GM18498 (cell line): ENCODE results near the gene HMGCS2.

Source experiments
- ATAC-seq: cut with Tn5 transposase; IDR thresholded peaks from one replicate; pipeline ENCODE4 v1.9.1; 2021; ENCODE audit warnings: mild to moderate bottlenecking, moderate library complexity; ENCODE audit not compliant: unreplicated experiment

The HMGCS2 gene

DNA sequence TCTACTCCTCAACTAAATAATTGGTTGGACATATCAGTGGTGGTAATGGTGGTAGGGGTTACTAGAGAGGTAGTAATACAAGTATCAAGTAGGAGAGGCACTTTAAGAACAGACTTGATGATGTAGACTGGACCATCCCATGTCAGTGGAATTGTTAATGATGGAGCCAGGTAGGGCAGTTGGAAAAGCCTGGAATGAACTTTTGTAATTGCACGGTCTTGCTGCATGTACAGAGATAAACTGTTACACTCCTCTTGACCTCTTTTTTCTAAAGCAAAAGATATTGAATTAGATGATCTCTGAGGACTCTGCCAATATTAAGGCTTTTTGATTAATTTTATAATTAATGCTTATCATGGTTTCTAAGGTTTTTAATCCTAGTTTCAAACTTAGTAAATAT lies 5.8 kb downstream of the HMGCS2 start:
- no peak for ATAC-seq

DNA sequence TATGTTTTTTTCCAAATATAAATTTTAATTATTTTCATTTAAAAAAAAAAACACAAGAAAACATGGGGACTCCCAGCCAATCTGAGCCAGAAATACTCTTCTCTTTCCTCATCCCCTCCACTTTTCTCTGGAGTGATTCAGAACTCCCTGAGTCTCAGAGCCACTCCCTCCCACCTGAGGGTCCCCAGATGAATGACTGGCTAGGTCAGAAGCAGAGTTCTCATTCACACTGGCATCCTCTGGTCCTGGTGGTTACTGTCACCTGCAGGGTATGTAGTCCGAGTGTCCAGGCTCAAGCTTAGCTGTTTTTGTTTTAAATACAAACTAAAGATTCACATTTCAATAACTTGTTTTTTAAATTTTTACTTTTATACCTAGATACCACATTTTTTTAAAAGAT lies 6.3 kb downstream of the HMGCS2 start:
- ATAC-seq = no peak

DNA sequence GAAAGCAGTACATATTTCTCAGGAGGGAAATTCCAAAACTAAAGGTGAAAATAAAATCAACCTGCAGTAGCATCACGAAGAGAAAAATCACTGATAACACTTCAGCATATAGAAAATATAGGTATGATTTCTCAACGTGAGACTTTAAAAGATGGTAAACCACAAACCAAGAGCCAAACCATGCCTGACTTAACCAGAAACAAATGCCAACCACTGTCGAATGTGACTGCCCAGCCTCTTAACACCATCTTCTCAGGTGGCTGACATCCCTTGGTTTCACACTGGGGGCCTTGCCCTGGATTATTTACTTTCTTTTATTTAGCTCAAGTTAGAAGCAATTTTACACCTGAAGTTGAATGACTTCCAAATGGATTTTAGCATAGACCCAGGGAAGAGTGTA lies 10.1 kb downstream of the HMGCS2 start:
- no peak for ATAC-seq

DNA sequence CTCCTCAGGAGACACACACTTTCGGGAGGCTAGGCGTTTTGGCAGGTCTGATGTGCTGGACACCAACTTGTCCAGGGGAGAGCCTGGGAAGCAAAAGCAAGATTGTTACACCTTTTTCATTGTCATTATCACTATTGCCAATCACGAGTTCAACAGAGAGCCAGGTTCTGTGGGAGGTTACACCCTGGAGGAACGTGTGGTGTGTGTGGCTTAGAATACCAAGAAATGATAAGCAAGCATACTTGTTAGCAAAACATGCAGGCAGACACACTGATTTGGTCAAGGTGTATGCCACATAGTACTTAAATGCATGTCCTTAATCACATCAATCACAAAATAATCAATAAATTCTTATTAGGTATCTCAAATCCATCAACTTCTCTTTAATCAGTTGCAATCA lies 16.1 kb downstream of the HMGCS2 start:
- ATAC-seq = no peak

DNA sequence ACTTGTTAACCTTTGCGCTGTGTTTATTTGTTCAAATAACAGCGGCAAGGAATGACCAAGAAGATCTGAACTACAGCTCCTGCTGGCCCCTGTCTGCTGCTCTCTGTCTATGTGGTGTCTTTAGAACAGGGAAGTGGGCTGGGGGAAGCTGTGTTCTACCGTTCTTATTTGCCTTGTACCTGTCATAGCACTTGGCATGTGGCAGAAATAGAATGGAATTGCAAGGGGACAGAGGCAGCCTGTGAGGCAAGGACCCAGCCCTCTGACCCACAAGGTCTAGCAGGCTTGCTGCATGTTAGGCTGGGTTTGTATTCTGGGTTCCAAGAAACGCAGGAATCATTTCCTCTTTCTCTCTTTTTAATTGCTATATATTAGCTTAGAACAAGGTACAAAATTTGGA lies 20.7 kb downstream of the HMGCS2 start:
- no peak for ATAC-seq

DNA sequence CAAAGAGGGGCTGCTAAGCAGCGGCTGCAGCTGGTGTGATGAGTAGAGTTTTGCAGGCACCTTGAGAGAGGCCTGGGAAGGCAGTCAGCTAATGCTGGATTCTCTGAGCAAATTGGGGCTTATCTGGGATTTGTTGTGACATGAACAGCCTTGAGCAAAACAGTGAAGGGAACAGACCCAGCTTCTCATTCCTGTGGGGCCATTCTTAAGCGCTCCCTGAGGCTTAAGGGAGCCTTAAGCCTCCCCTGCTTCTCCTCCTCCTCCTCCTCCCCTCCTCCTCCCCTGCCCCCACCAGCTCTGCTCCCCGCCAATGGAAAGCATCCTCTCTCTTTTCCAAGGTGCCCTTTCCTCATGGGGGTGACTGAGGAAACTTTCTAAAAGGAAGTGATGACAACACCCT lies 21.3 kb downstream of the HMGCS2 start:
- ATAC-seq = no peak

DNA sequence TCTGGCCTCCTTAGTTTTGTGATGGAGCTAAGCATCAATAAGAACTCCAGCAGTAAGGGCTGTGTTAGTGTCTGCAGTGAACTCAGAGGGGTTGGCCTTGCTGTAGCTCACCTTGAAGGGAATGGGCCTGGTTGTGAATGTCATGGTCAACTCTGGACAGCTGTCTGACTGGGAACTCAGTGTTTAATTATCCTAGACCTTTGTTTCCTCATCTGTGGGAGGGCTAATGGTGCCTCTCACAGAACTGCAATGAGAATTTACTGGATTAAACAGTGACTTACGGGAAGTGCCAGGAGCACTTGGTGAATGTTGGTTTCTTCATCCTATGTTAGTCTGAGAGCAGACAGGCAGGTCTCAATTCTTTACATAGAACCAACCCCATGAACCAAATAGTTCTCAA lies 23.7 kb downstream of the HMGCS2 start:
- no peak for ATAC-seq

DNA sequence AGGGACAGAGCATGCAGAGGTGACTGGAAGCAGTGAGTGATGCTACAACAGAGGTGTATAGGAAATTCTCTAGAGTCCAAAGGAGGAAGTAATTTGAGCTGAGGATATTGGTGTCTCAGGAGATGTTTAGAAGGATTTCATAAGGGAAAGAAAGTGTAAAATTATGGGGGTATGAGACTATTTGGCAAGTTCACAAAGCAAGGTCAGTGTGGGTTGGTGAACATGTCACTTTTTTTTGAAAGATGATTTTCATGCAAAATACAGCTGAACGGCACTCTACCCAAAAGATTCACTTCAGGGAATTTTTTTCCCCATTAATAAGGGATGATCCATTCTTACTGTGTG lies 24.1 kb downstream of the HMGCS2 start:
- no peak for ATAC-seq

DNA sequence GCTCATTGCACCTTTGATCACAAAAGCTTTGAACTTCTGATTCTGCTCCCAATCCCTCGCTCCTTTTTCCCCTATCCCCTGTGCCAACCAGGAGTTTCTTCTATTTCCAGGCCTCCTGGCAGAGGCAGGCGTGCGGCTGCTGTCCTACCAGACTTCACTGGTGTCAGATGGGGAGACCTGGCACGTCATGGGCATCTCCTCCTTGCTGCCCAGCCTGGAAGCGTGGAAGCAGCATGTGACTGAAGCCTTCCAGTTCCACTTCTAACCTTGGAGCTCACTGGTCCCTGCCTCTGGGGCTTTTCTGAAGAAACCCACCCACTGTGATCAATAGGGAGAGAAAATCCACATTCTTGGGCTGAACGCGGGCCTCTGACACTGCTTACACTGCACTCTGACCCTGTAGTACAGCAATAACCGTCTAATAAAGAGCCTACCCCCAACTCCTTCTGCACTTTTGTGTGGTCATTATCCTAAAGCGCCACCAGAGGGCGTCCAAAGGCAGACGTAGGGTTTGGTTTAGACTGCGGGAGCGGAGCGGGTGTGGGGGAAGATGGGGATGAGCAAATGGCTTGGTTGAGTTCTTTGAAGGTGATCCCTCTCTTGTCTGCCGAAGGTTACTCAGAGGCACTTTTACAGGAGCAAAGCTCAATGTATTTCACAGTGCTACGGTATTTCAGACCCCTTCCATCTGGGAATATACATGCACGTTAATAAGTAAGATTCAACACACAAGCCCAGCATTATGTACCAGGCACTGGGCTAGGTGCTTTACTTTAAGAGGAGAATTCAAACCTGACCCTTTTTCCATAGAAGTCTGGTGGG lies 24.7 kb downstream of the HMGCS2 start:
- ATAC-seq = peak; percentile 64

DNA sequence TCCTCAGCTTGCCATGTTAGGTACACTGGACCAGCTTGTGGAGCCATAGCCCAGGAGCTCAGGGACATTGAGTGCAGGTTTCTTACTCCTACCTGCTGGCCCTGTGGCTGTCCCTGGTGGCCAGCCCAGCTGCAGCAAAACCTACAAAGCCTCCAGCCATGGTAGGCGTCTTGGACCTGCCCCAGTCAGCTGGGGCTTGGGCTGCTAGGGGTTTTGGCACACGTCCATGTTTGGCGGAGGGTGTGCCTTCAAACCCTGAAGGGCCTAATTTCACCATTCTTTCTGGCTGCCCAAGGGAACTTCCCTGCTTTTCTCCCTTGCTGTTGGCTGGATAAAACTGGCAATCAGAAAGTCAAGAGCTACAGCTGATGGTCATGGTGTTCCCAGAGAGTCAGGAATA lies 25.4 kb downstream of the HMGCS2 start:
- ATAC-seq = no peak

DNA sequence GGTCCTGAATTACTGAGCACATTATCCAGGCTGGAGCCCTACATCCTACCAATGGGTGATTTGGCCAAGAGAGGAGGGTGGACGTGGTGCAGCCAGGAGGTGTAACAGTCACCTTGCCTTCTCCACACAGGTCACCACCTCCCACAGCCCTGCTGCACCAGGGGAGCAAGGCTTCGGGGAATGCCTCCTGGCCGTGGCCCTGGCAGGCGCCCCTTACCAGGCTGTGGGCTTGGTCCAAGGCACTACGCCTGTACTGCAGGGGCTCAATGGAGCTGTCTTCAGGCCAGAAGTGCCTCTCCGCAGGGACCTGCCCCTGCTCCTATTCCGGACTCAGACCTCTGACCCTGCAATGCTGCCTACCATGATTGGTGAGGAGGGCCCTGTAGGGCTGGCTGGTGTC lies 26.0 kb downstream of the HMGCS2 start:
- ATAC-seq = no peak

DNA sequence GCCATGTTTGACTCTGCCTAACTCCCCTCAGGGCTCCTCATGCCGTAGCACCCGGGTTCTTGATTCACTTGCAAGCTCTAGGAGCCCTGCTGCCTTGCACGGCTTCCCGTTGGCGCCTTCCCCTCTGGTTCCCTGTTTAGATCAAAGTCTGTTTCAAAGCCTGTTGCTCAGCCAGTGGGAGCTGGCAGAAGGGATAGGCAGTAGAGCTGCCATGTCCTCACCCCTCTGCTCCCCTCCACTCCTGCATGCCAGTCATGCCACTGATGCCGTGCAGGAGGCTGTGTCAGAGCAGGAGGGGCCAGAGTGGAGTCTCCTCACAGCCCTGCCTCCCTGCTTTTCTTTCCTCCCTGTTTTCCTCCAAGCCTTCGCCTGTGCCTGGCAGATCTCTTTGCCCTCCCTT lies 26.5 kb downstream of the HMGCS2 start:
- ATAC-seq = no peak

DNA sequence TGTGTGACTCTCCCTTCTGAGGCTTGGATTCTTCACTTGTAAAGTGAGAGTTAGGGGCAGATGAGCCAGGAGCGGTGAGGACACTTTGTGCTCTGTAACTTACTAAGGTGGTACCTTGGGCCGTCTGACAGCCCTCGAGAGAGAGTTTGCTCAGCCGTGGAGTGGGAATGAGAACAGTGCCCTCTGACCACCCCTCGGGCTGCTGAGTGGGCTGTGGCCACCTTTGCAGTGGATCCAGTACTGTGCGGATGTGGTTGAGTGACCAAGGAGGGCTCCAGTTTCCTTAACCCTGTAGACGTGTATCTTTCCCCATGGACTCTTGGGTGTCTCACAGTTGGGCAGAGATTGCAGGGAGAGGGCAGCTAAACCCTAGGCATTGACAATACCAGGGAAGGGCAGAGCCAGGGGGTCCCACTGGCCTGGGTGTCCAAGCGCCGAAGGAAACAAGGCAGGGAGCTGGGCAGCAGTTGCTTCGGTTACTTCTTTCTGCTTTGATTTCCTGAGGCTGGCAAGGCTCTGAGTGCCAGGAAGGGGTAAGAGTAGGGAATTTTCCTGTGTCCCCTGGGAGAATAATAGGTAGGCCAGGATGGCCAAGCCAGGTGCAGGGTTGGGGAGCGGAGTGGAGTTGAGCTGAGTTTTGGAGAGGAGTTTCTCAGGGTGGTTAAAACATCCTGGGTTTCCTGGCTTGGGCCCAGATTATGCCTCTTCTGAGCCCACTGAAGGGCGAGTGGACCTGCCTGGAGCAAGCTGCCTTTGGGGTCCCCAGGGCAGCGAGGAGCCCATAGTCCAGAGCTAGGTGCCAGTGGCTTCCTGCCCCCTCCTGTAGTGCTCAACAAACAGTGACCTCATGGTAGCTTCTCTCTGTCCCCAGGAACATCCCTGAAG lies 27.6 kb downstream of the HMGCS2 start:
- no peak for ATAC-seq

DNA sequence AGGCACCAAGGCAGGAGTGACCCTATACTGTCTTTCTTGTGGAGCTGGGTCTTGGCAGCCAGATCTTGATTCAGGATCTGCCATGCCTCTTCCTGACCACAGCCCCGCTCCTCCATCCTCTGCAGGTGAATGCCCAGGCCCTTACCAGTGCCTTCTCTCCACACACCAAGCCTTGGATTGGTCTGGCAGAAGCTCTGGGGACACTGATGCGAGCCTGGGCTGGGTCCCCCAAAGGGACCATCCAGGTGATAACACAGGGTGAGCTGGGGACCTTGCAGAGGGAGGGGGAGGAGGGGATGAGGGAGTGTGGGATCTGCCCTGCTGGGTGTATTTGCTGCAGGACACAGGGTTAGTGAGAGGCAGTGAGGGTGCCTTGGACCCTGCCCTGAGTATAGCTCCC lies 28.4 kb downstream of the HMGCS2 start:
- ATAC-seq = no peak

DNA sequence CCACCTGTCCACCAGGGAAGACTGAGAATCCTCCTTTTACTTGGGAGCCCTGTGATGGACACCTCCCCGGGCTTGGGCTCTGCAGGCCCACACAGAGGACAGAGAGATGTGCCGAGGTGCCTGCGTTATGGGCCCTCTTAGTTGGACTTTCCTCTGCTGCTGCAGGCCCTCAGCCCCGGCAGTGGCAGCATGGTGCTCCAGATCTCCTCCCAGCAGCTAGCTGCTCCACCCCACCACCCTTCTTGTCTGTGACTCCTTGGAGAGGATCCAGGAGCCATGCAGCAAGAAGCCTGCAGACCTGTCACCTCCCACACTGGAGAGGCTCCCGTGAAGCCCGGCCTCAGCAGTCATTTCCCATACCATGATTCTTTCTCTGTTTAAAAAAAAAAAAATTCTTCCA lies 29.6 kb downstream of the HMGCS2 start:
- ATAC-seq = no peak

DNA sequence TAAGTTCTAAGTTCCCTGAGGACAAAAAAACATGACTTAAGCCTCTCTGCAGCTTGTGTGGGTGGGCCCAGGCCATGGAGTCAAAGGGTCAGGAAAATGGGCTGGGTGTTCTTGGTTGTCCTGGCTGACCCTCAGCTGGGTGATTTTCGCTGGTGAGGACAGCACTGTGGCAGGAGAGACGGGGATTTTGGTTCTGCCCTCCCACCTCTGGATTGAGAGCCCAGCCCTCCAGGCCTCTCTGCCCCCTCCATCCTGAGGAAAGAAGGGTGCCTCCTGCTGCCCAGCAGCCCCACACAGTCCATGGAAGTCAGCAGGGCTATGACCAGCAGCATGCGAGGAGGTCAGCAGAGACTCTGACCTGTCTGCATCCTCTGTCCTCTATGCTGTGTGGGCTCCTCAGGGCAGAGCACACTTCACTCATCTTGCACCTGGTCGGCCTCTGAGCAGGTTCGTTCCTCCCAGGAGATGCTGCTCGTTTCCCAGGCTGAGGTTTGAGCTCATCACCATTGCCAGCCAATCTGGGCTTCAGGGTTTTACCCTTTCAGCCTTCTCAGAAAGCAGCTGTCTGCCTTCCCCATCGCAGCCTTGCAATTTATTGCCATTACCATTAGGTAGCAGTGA lies 30.5 kb downstream of the HMGCS2 start:
- no peak for ATAC-seq

DNA sequence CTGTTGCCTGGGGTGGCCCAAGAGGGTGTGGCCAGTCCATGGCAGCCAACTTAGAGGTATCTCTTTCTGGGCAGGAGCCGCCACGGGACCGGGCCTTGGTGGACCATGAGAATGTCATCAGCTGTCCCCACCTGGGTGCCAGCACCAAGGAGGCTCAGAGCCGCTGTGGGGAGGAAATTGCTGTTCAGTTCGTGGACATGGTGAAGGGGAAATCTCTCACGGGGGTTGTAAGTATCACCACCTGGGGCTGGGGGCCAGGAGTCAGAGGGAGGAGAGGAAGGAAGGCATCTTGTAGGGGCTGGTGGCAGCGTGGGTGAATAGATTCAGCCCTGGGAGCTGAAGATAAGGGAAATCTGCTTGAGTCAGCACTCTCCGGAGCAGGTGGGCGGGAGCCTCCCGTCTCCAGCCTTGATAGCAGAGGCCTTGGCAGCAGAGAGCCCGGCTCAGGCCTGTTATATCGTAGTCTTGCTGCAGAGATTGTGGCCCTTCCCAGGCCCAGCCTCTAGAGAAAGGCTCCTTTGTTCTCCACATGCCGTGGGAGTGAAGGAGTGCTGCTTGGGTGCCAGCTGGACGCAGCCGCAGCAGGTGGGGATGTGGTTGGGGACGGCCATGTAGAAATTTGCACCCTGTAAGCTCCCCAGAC lies 31.5 kb downstream of the HMGCS2 start:
- no peak for ATAC-seq

DNA sequence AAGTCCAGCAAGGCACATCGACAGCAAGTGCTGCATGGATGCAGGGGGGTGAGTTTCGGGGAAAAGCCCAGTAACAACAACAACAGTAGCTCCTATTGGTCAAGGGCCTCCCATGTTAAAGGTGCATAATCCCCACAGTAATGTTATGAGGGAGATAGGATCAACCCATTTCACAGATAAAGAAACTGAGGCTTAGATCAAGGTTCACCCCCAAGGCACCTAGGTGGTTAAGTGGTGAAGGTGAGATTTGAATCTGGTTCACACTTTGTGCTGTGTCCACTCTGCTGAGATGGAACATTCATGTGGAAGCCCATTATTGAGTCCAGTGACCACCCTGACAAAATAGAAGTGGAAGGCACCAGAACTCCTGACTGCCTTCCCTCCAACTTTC lies 32.1 kb downstream of the HMGCS2 start:
- ATAC-seq = no peak

DNA sequence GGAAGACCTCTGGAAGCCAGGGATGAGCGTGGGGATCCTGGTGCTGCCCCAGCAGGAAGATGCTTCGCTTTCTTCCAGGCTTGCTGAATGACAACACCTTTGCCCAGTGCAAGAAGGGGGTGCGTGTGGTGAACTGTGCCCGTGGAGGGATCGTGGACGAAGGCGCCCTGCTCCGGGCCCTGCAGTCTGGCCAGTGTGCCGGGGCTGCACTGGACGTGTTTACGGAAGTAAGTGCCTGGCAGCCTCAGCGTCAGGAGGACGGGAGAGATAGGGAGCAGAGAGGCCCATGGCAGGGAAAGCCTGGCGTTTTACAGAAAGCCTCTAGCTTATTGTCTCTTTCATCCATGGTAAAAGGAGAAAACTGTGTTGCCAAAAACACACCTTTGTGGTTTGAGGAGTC lies 33.5 kb downstream of the HMGCS2 start:
- no peak for ATAC-seq

DNA sequence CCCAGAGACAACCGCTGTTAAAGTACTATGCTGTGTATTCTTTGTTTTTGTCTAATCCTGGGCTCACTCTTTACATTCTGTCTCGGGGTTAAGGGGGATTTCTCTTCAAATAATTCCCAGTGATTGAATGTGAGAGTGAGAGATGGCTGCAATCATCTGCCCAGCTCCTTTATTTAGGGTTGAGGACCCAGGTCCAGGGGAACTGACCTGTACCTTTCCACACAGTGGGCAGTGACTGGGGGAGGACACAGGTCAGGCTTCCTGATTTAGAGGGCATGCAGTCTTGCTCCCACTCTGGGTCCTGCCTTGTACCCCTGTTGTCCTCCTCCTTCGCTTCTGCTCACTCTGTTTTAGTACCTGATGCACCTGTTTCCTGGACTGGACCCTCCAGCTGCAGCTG lies 35.0 kb downstream of the HMGCS2 start:
- ATAC-seq = no peak

DNA sequence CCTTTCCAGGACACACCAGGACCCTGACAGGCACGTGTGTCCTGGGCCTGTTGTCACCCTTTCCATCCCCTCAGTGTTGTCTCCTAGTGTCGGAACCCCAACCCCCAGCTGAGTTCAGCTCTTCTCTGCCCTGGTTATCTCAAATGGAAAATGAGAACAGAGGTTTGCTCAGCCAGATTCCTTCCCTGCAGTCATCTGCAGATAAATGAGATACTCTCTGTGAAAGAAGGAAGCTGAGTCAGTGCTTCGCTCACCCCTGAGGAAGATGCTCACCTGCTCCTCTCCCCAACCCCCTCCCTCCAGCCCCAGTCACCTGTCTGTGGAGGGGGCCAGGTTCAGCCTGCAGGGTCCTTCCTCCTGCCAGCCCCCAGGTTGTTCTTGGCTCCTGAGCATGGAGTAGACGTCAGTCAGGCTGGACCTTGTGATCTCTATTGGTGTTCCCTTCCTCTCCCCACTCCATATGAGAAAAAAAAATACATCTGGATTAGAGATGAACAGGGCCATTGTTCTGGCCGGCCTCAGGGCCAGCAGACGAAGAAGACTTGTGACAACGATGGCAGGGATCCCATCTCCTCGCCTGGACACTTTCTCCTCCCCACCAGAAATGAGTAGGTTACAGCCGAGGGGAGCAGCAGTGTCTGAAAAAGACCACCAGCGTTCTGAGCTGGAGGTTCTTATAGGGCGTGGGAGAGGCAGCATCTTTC lies 36.1 kb downstream of the HMGCS2 start:
- ATAC-seq = no peak
